ENCODE measurements around the gene GTSF1L.

DNA sequence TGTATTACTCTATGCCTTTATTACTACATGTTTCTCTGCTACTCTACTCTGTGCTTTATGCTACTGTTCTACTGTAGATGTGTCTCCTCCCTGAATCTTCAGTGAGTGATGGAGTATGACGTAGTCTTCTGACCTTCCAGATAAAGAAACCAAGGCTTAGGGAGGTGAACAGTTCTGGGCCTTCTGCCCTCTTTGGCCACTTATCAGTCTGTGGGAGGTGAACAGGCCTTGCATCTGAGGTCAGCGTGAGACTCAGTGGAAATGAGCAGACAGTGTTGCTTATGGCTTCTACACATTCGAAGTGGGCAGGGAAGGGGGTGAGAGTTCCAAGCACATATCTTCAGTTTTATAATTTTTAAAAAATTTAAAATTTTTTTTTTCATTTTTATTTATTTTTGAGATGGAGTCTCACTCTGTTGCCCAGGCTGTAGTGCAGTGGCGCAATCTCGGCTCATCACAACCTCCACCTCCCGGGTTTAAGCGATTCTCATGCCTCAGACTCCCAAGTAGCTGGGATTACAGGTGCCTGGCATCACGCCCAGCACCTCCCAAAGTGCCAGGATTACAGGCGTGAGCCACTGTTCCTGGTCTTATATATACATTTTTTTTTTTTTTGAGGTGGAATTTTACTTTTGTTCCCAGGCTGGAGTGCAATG is 35.7 kb downstream of the GTSF1L start:
- no peak for TF ChIP-seq POLR2A (IDR thresholded peaks at IDR 0.05; ENCODE audit: low read depth, low read length)
- TF ChIP-seq PAX5 (IDR thresholded peaks at IDR 0.05; ENCODE audit: insufficient read depth, low read length, severe bottlenecking): no peak
- TF ChIP-seq POLR2AphosphoS5 (IDR thresholded peaks at IDR 0.05; ENCODE audit: low read depth, low read length): no peak
- no peak for TF ChIP-seq TAF1 (IDR thresholded peaks at IDR 0.05; ENCODE audit: low read depth, low read length)
- no peak for TF ChIP-seq POU2F2 (IDR thresholded peaks at IDR 0.05; ENCODE audit: low read depth, low read length)

Measured in GM12891 (cell line).